IPS-NIHi11 (cell line): Measurements from ENCODE around the gene SWI5.

Experiments
- DNase-seq: peaks from one replicate; pipeline ENCODE4 v3.0.0; 2012; ENCODE audit warnings: mixed read lengths, low spot score

SWI5 gene

GRCh38 chr9:128321343-128321742 lies 45.3 kb downstream of the SWI5 start:
- DNase-seq = no peak

GRCh38 chr9:128321879-128322403 lies 45.9 kb downstream of the SWI5 start:
- DNase-seq = no peak

GRCh38 chr9:128322404-128323211 lies 46.5 kb downstream of the SWI5 start, which contains the start of the genes COQ4 and TRUB2:
Gene COQ4, plus strand, starts transcription at chr9:128322839. Its CDS starts 20 bp downstream, at chr9:128322859.
Gene TRUB2, minus strand, starts transcription at chr9:128322447. Its CDS starts 39 bp downstream, at chr9:128322408.
- peak; percentile 95 for DNase-seq

- DNase-seq = no peak
These were observed 47.2 kb downstream of the SWI5 start for GRCh38 chr9:128323212-128323730.

- DNase-seq = no peak
These were observed 47.7 kb downstream of the SWI5 start for GRCh38 chr9:128323791-128324190.

GRCh38 chr9:128324401-128324800 lies 48.3 kb downstream of the SWI5 start:
- no peak for DNase-seq

- DNase-seq = no peak
These were observed 49.6 kb downstream of the SWI5 start for GRCh38 chr9:128325629-128326028.

- DNase-seq = no peak
These were observed 57.4 kb downstream of the SWI5 start for GRCh38 chr9:128333451-128333869.

GRCh38 chr9:128335161-128335560 lies 59.1 kb downstream of the SWI5 start:
- DNase-seq = no peak

GRCh38 chr9:128335914-128336313 lies 59.8 kb downstream of the SWI5 start:
- DNase-seq = no peak

GRCh38 chr9:128337936-128338335 lies 61.9 kb downstream of the SWI5 start:
- no peak for DNase-seq
